Measurements from ENCODE around the gene CHCHD3. TPM values are rescaled to one million over a fixed set of nuclear protein-coding genes. Genes with fewer than 3 reads are reported as not detected.

The CHCHD3 gene
- total and polyA plus RNA-seq, 9 of the 15 experiments (the other 6 are each of a cell fraction or from before 2014, with no cell fraction given): 66.2 to 279 (median 204) TPM

DNA sequence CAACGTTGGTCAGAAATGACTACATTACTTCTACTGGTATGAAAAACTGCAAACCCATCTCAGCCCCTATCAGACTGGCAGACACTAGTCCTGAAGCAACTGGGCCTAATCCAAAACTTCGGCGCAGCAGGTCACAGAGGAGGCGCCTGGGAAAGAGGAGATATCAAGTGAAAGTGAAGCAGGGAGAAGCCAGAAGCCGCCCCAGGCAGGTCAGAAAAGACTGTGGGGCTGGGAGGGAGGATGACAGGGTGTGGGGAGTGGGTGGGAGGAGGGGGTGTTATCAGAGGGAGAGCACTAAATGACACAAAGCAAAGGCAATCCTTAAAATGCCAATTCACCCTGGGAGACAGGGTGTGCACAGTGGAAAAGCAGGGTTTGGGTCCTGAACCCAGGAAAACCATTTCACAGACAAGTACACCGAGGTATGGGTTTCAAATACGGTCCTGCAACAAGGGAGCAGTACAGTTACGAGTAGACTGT, 731 bp downstream of the CHCHD3 start (continued):
- no peak for TF ChIP-seq GMEB1 (CRISPR knock-in tag; IDR thresholded peaks at IDR 0.05)
- TF ChIP-seq FOXK2 (conservative IDR thresholded peaks at IDR 0.05 in 1 of 2, IDR thresholded peaks at IDR 0.05 in 1 of 2; ENCODE audit: low read depth in 2 of 2): 0 out of 4 replicates have a peak, but pooled peaks of 1 of the 2 experiments have one; percentile 18
- TF ChIP-seq, protein P1, sequence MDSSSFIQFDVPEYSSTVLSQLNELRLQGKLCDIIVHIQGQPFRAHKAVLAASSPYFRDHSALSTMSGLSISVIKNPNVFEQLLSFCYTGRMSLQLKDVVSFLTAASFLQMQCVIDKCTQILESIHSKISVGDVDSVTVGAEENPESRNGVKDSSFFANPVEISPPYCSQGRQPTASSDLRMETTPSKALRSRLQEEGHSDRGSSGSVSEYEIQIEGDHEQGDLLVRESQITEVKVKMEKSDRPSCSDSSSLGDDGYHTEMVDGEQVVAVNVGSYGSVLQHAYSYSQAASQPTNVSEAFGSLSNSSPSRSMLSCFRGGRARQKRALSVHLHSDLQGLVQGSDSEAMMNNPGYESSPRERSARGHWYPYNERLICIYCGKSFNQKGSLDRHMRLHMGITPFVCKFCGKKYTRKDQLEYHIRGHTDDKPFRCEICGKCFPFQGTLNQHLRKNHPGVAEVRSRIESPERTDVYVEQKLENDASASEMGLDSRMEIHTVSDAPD (CRISPR knock-in tag; IDR thresholded peaks at IDR 0.05): no peak
- TF ChIP-seq TCF7 (IDR thresholded peaks at IDR 0.05; ENCODE audit: borderline replicate concordance): no peak
- TF ChIP-seq ZNF668 (CRISPR knock-in tag; IDR thresholded peaks at IDR 0.05): no peak
- no peak for TF ChIP-seq ZNF184 (CRISPR knock-in tag; IDR thresholded peaks at IDR 0.05)
- no peak; a peak in 1 of 4 replicates for TF ChIP-seq ARNT (IDR thresholded peaks at IDR 0.05)
- no peak for TF ChIP-seq NFE2L1 (tag; IDR thresholded peaks at IDR 0.05; ENCODE audit: borderline replicate concordance, low read depth)
- 0 out of 4 replicates have a peak, but pooled peaks of 1 of the 2 experiments have one; percentile 7 for TF ChIP-seq MAZ (CRISPR knock-in tag; conservative IDR thresholded peaks at IDR 0.05 in 1 of 2, IDR thresholded peaks at IDR 0.05 in 1 of 2)
- no peak for TF ChIP-seq HDGF (IDR thresholded peaks at IDR 0.05)
- TF ChIP-seq NR2C1 (IDR thresholded peaks at IDR 0.05): no peak
- no peak for TF ChIP-seq NR2C1 (tag; IDR thresholded peaks at IDR 0.05)
- no peak for TF ChIP-seq ZNF785 (CRISPR knock-in tag; IDR thresholded peaks at IDR 0.05)
- no peak for TF ChIP-seq SOX6 (IDR thresholded peaks at IDR 0.05)
- no peak for TF ChIP-seq ZNF175 (CRISPR knock-in tag; IDR thresholded peaks at IDR 0.05; ENCODE audit: low read depth)
- TF ChIP-seq HCFC1 (IDR thresholded peaks at IDR 0.05; ENCODE audit: low read depth, low read length): no peak
- TF ChIP-seq, protein P2, sequence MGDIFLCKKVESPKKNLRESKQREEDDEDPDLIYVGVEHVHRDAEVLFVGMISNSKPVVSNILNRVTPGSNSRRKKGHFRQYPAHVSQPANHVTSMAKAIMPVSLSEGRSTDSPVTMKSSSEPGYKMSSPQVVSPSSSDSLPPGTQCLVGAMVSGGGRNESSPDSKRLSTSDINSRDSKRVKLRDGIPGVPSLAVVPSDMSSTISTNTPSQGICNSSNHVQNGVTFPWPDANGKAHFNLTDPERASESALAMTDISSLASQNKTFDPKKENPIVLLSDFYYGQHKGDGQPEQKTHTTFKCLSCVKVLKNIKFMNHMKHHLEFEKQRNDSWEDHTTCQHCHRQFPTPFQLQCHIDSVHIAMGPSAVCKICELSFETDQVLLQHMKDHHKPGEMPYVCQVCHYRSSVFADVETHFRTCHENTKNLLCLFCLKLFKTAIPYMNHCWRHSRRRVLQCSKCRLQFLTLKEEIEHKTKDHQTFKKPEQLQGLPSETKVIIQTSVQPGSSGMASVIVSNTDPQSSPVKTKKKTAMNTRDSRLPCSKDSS (IDR thresholded peaks at IDR 0.05; ENCODE audit: low read depth, partially characterized antibody): no peak
- TF ChIP-seq POU5F1 (IDR thresholded peaks at IDR 0.05; ENCODE audit: borderline replicate concordance, low read depth, low read length, partially characterized antibody): no peak
- TF ChIP-seq NR1H2 (CRISPR knock-in tag; IDR thresholded peaks at IDR 0.05): no peak
- TF ChIP-seq ZSCAN29 (IDR thresholded peaks at IDR 0.05): no peak
- TF ChIP-seq ZNF282 (CRISPR knock-in tag; IDR thresholded peaks at IDR 0.05): no peak
- no peak for TF ChIP-seq FOXA1 (IDR thresholded peaks at IDR 0.05; ENCODE audit: borderline replicate concordance)
- no peak for TF ChIP-seq DIDO1 (tag; IDR thresholded peaks at IDR 0.05; ENCODE audit: low read depth)
- TF ChIP-seq SIN3A (IDR thresholded peaks at IDR 0.05; ENCODE audit: borderline replicate concordance in 2 of 2, control insufficient read depth in 1 of 2, low read depth in 2 of 2, low read length in 2 of 2): peak; percentile 15 to 24; a peak in 1 of 4 replicates

Measured in K562 (cell line).